ENCODE data around the gene LRRC63. TPM values are rescaled to one million over a fixed set of nuclear protein-coding genes. Genes with fewer than 3 reads are reported as not detected.
"Not testable (repeated sequence)": the region's sequence is repeated elsewhere in the genome, so short reads cannot be mapped to it uniquely, and the experiment has no call there.

Gene LRRC63
- 0.06 TPM in 1 of 2 replicates, not detected in the other for total RNA-seq (2014; rRNA removed; shearing (Covaris generic))

GRCh38 chr13:46211483-46212351 lies at the start of gene LRRC63:
Gene LRRC63, plus strand, starts transcription at chr13:46211928. Its CDS starts 1,107 bp downstream, at chr13:46213035.
- H3K36me3 ChIP-seq, result no peaks in the 10 kb centered on the region
- no peaks in the 10 kb centered on the region for H3K27me3 ChIP-seq
- no peaks in the 10 kb centered on the region for H3K4me1 ChIP-seq
- DNase-seq, result peak; percentile 67 to 74
- no peak within 1 kb of the TSS for H3K27ac ChIP-seq
- H3K9me3 ChIP-seq (replicated peaks), result no peaks in the 10 kb centered on the region
- peak within 1 kb of the TSS; percentile 50 for H3K4me3 ChIP-seq

DNA sequence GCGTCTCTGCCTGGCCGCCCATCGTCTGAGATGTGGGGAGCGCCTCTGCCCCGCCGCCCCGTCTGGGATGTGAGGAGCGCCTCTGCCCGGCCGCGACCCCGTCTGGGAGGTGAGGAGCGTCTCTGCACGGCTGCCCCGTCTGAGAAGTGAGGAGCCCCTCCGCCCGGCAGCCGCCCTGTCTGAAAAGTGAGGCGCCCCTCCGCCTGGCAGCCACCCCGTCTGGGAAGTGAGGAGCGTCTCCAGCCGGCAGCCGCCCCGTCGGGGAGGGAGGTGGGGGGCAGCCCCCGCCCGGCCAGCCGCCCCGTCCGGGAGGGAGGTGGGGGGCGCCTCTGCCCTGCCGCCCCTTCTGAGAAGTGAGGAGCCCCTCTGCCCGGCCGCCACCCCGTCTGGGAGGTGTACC lies 49.0 kb upstream of the LRRC63 start:
- not testable (repeated sequence) for DNase-seq; H3K27me3 ChIP-seq; H3K4me3 ChIP-seq; H3K36me3 ChIP-seq; H3K9me3 ChIP-seq (replicated peaks); H3K27ac ChIP-seq; H3K4me1 ChIP-seq

GRCh38 chr13:46164661-46165060 lies 47.1 kb upstream of the LRRC63 start:
- no peaks in the 10 kb centered on the region for H3K4me1 ChIP-seq

DNA sequence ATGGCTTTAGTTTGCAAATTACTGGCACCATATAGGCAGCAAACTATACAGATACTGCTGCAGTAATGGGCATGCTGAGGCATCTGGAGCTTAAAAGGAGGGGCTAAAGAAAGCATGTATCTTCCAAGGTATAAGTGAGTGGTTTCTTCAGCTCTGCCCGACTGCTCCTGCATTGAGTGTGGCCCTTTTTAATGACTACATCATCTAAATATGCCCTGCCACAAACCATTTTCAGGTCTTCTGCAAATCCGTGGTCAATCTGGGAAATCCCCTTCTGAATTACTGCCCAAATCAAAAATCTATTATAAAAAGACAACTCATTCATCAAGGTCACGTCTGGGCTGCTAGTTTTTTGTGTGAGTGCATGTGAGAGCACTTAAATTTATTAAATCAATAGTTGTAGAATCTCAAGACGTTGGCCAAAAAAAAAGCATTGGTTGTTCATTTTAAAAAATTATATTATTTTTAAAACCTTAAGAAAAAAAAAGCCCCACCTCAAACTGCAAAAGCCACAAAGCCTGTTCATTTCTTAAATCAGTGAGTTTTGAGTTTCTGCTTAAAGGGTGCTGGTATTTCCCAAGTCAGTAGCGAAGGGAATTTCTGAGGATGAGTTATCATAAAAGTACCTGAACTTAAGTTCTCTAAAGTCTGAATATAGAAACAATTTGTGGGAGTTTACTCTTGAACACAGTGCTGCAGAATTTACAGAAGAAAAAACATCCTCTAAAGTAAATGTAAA lies 46.1 kb upstream of the LRRC63 start:
- Histone ChIP-seq H3K36me3 (no peaks in the 10 kb centered on the region), H3K9me3 (replicated peaks) (no peaks in the 10 kb centered on the region), H3K4me3 (no peak overlapping the region), H3K27ac (no peak overlapping the region), H3K4me1 (no peaks in the 10 kb centered on the region), H3K27me3 (no peaks in the 10 kb centered on the region)
- DNase-seq, result no peak

More at GRCh38 chr13:46164661-46165060, 47.1 kb upstream of the LRRC63 start:
- no peaks in the 10 kb centered on the region for H3K9me3 ChIP-seq (replicated peaks)
- H3K27me3 ChIP-seq, result no peaks in the 10 kb centered on the region
- no peak overlapping the region for H3K27ac ChIP-seq
- DNase-seq, result no peak
- H3K4me3 ChIP-seq, result no peak overlapping the region
- no peaks in the 10 kb centered on the region for H3K36me3 ChIP-seq

DNA sequence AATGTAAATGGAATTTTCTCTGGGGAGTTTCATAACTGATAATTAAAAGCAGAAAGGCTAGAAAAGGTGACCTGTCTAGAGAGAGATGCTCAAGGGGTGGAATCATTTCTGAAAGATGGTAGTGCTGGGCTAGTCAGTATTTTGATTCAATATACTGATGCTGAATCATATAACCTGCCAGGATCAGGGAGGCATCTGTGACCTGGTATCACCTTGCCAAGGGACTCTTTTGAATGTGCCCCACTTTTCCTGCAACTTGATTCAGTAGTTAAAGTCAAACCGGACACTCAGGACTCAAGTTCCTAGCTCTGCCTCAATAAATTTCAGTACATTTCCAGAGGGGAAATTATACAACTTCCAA lies 45.5 kb upstream of the LRRC63 start:
- Histone ChIP-seq H3K36me3 (no peaks in the 10 kb centered on the region), H3K27ac (no peak overlapping the region), H3K4me3 (no peak overlapping the region), H3K27me3 (no peaks in the 10 kb centered on the region), H3K4me1 (no peaks in the 10 kb centered on the region), H3K9me3 (replicated peaks) (no peaks in the 10 kb centered on the region)
- no peak for DNase-seq

DNA sequence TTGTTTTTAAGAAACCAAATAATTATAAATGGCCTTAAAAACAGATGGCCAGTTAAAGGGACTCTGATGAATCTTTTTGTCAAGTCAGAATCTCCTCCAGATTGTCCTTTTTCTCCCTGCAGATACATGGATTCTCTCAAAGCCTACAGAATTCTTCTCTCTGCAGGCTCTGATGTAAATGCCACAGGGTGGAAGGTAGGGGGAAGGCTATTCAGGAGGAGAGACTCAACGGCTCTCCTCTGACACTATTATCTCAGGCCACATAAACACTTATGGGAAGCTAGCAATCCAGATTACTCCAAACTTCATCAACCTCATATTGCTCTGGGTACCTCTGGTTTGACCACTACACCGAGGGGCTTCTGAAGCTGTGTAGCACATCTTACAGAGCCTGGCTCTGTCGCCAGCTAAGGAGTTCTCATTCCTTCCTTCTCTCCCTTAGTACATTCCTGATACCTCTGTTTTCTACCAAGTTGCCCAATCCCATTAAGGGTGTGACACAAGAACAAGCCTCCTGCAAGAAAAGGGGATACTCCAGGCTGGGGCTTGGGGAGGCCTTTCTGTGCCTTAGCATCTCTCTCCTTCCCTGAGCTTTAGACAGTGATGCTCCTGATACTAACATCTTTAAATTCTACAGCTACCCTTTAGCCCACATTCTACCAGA lies 44.6 kb upstream of the LRRC63 start:
- no peaks in the 10 kb centered on the region for H3K27me3 ChIP-seq
- no peak overlapping the region for H3K4me3 ChIP-seq
- H3K9me3 ChIP-seq (replicated peaks), result no peaks in the 10 kb centered on the region
- no peaks in the 10 kb centered on the region for H3K4me1 ChIP-seq
- H3K27ac ChIP-seq, result no peak overlapping the region
- no peak for DNase-seq
- H3K36me3 ChIP-seq, result no peaks in the 10 kb centered on the region

DNA sequence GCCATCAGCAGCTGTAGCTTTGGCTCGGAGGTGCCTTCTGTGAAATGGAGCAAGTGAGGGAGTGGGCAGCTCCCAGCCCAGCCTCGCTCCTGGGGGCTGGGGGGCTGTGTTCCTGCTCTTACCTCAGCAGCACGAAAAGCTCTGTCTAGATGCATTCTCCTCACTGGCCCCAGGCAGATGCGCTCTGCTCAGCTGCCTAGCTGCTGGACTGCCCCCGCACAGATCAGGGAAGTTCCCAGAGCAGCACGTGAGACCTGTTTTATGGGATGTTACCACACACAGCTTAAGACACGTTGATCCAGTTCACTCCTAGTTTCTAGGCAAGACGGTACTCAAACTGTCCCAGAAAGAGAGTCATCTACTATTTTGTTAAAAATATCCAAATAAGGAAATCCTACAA lies 43.4 kb upstream of the LRRC63 start:
- Histone ChIP-seq H3K27me3 (no peaks in the 10 kb centered on the region), H3K4me1 (no peaks in the 10 kb centered on the region), H3K27ac (no peak overlapping the region), H3K36me3 (no peaks in the 10 kb centered on the region), H3K9me3 (replicated peaks) (no peaks in the 10 kb centered on the region), H3K4me3 (no peak overlapping the region)
- no peak for DNase-seq

DNA sequence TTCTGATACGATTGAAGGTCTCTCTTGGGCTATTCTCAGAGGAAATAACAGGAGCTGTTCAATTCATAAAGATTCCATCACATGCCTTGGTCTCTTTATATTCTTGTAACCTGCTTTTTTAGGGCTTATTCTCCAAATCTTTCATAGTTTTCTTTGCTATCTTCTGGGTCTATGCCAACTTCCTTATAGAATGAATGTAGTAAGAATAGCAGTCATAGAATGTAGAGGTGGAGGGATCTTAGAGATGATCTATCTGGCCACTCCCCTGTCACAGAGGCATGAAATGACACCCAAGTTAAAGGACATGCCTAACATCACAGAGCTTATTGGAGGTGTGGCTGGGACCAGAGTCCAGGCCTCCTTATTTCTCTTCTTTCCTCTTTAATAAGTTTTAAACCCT lies 42.9 kb upstream of the LRRC63 start:
- Histone ChIP-seq H3K27ac (no peak overlapping the region), H3K4me1 (no peaks in the 10 kb centered on the region), H3K4me3 (no peak overlapping the region), H3K36me3 (no peaks in the 10 kb centered on the region), H3K9me3 (replicated peaks) (no peaks in the 10 kb centered on the region), H3K27me3 (no peaks in the 10 kb centered on the region)
- DNase-seq, result no peak

GRCh38 chr13:46169758-46170157 lies 42.0 kb upstream of the LRRC63 start:
- no peak overlapping the region for H3K4me3 ChIP-seq
- H3K27me3 ChIP-seq, result no peaks in the 10 kb centered on the region
- no peaks in the 10 kb centered on the region for H3K36me3 ChIP-seq
- no peak overlapping the region for H3K27ac ChIP-seq
- no peak for DNase-seq
- no peaks in the 10 kb centered on the region for H3K9me3 ChIP-seq (replicated peaks)
- no peaks in the 10 kb centered on the region for H3K4me1 ChIP-seq

GRCh38 chr13:46170268-46170667 lies 41.5 kb upstream of the LRRC63 start:
- no peaks in the 10 kb centered on the region for H3K27me3 ChIP-seq
- no peak for DNase-seq

GRCh38 chr13:46170687-46171086 lies 41.0 kb upstream of the LRRC63 start:
- Histone ChIP-seq H3K4me1 (no peaks in the 10 kb centered on the region), H3K4me3 (no peak overlapping the region)

More at GRCh38 chr13:46170268-46170667, 41.5 kb upstream of the LRRC63 start:
- Histone ChIP-seq H3K36me3 (no peaks in the 10 kb centered on the region), H3K9me3 (replicated peaks) (no peaks in the 10 kb centered on the region), H3K4me1 (no peaks in the 10 kb centered on the region), H3K27ac (no peak overlapping the region), H3K4me3 (no peak overlapping the region)

DNA sequence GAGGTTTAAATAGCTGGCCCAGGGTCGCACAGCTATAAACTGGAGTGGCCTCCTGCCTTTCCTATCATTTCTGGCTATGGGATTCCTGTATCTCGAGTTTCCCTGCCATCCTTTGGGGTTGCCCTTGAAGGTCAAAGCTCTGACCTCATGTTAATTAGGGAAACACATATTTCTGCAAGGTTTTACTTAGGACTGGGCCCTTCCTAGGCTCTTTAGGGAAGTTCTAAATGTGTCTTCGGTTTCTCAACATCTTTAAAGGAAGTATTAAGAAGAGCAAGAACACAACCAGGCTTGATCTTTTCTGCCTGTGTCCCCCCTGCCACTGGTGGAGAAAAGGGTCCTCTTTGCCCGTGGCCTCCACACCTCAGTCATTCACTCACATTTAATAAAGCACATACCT lies 40.5 kb upstream of the LRRC63 start:
- H3K9me3 ChIP-seq (replicated peaks), result no peaks in the 10 kb centered on the region
- H3K36me3 ChIP-seq, result no peaks in the 10 kb centered on the region
- no peaks in the 10 kb centered on the region for H3K27me3 ChIP-seq
- no peaks in the 10 kb centered on the region for H3K4me1 ChIP-seq
- no peak for DNase-seq
- no peak overlapping the region for H3K27ac ChIP-seq
- H3K4me3 ChIP-seq, result no peak overlapping the region

More at GRCh38 chr13:46170687-46171086, 41.0 kb upstream of the LRRC63 start:
- no peaks in the 10 kb centered on the region for H3K36me3 ChIP-seq
- H3K27ac ChIP-seq, result no peak overlapping the region
- no peaks in the 10 kb centered on the region for H3K9me3 ChIP-seq (replicated peaks)
- no peak for DNase-seq
- no peaks in the 10 kb centered on the region for H3K27me3 ChIP-seq

DNA sequence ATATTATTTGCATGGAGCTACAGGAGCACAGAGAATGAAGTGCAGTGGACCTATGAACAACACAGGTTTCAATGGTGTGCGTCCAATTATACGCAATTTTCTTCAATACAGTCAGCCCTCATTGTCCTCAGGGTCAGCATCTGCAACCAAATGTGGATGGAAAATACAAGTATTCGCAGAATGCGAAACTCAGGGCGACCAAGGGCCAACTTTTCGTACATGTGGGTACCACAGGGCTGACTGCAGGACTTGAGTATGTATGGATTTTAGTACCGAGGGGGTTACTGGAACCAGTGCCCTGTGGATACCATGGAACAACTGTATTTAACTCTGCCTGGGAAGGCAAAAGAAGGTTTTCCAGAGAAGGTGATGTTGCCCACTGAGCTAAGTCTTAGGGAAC lies 40.0 kb upstream of the LRRC63 start:
- H3K4me3 ChIP-seq, result no peak overlapping the region
- H3K27ac ChIP-seq, result no peak overlapping the region
- H3K36me3 ChIP-seq, result no peaks in the 10 kb centered on the region
- no peaks in the 10 kb centered on the region for H3K4me1 ChIP-seq
- H3K27me3 ChIP-seq, result no peaks in the 10 kb centered on the region
- no peaks in the 10 kb centered on the region for H3K9me3 ChIP-seq (replicated peaks)
- DNase-seq, result no peak

GRCh38 chr13:46172531-46172991 lies 39.2 kb upstream of the LRRC63 start:
- no peak for DNase-seq
- Histone ChIP-seq H3K9me3 (replicated peaks) (no peaks in the 10 kb centered on the region), H3K27me3 (no peaks in the 10 kb centered on the region), H3K4me1 (no peaks in the 10 kb centered on the region), H3K36me3 (no peaks in the 10 kb centered on the region), H3K4me3 (no peak overlapping the region), H3K27ac (no peak overlapping the region)

DNA sequence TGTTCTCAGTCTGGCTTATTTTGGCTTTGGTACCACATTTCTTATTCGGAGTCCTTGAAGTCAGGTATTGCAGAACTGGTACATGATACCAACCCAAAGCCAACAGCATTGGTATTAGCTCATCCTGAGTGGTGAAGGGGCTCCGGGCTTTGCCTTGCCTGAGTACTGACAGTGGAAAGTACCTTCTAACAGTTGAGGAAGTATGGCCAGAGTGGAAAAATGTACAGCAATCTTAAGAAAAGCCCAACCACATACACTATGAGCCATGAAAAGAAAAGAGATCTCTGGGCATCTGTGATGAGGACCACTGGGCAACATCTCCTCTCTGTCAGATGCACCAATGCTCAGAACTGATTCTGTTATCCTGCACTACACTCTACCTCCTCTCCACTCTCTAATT lies 38.1 kb upstream of the LRRC63 start:
- Histone ChIP-seq H3K4me1 (no peaks in the 10 kb centered on the region), H3K9me3 (replicated peaks) (no peaks in the 10 kb centered on the region), H3K27ac (no peak overlapping the region)

More for the DNA sequence above, 38.1 kb upstream of the LRRC63 start:
- H3K4me3 ChIP-seq, result no peak overlapping the region
- H3K36me3 ChIP-seq, result no peaks in the 10 kb centered on the region
- no peak for DNase-seq
- H3K27me3 ChIP-seq, result no peaks in the 10 kb centered on the region

All from SJCRH30 (cell line).